HEK293 (cell line): Measurements from ENCODE around the gene TMEM198.

Source experiments
- CTCF ChIP-seq: fragments of 450-650 bp; formaldehyde crosslinking; IDR thresholded peaks from 2 replicates; pipeline ENCODE4 v1.5.1; 2016; ENCODE audit warnings: missing biosample characterization, missing genetic modification characterization
- ELK4 ChIP-seq: IDR thresholded peaks from 2 replicates; pipeline ENCODE4 v1.6.1; 2011; ENCODE audit warnings: mild to moderate bottlenecking, low read depth, low read length, borderline replicate concordance
- PATZ1 ChIP-seq: fragments of 450-650 bp; formaldehyde crosslinking; IDR thresholded peaks from 2 replicates; pipeline ENCODE4 v1.5.1; 2016; ENCODE audit warnings: missing biosample characterization, missing genetic modification characterization
- YY1 ChIP-seq: fragments of 450-650 bp; formaldehyde crosslinking; IDR thresholded peaks from 2 replicates; pipeline ENCODE4 v1.5.1; 2018; ENCODE audit warnings: missing biosample characterization, missing genetic modification characterization
- ZBTB21 ChIP-seq: fragments of 450-650 bp; formaldehyde crosslinking; IDR thresholded peaks from 2 replicates; pipeline ENCODE4 v1.5.1; 2017; ENCODE audit warnings: missing biosample characterization, missing genetic modification characterization
- ZNF132 ChIP-seq: fragments of 450-650 bp; formaldehyde crosslinking; IDR thresholded peaks from 2 replicates; pipeline ENCODE4 v1.5.1; 2017; ENCODE audit warnings: missing biosample characterization, missing genetic modification characterization, borderline replicate concordance
- ZNF473 ChIP-seq: fragments of 450-650 bp; formaldehyde crosslinking; IDR thresholded peaks from 2 replicates; pipeline ENCODE4 v1.5.1; 2017; ENCODE audit warnings: missing biosample characterization, missing genetic modification characterization
- ZNF596 ChIP-seq: fragments of 450-650 bp; IDR thresholded peaks from 2 replicates; pipeline ENCODE4 v1.5.0; 2018; ENCODE audit warnings: missing biosample characterization, mild to moderate bottlenecking, missing genetic modification characterization, moderate library complexity
- ZNF707 ChIP-seq: fragments of 450-650 bp; formaldehyde crosslinking; IDR thresholded peaks from 2 replicates; pipeline ENCODE4 v1.5.1; 2016; ENCODE audit warnings: missing biosample characterization, missing genetic modification characterization
- TF ChIP-seq, protein P1 (sequence below): fragments of 450-650 bp; formaldehyde crosslinking; IDR thresholded peaks from 2 replicates; pipeline ENCODE4 v1.5.1; 2016; ENCODE audit warnings: missing biosample characterization, missing genetic modification characterization
- TF ChIP-seq, protein P2 (sequence below): fragments of 450-650 bp; formaldehyde crosslinking; IDR thresholded peaks from 2 replicates; pipeline ENCODE4 v1.5.1; 2016; ENCODE audit warnings: missing biosample characterization, missing genetic modification characterization

GRCh38 chr2:219505585-219505984 is 38.2 kb upstream of the TMEM198 start:
- no peak for TF ChIP-seq ZBTB21 (tag by site-specific recombination)
- TF ChIP-seq CTCF (tag by site-specific recombination), result no peak
- TF ChIP-seq YY1 (tag by site-specific recombination), result no peak
- no peak for TF ChIP-seq ZNF707 (tag by site-specific recombination)
- TF ChIP-seq ZNF596 (tag by site-specific recombination), result no peak
- no peak for TF ChIP-seq ZNF132 (tag by site-specific recombination)
- TF ChIP-seq, protein P1, sequence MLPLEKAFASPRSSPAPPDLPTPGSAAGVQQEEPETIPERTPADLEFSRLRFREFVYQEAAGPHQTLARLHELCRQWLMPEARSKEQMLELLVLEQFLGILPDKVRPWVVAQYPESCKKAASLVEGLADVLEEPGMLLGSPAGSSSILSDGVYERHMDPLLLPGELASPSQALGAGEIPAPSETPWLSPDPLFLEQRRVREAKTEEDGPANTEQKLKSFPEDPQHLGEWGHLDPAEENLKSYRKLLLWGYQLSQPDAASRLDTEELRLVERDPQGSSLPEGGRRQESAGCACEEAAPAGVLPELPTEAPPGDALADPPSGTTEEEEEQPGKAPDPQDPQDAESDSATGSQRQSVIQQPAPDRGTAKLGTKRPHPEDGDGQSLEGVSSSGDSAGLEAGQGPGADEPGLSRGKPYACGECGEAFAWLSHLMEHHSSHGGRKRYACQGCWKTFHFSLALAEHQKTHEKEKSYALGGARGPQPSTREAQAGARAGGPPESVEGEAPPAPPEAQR (tag by site-specific recombination), result no peak
- TF ChIP-seq ZNF473, result no peak
- no peak for TF ChIP-seq PATZ1 (tag by site-specific recombination)
- TF ChIP-seq, protein P2, sequence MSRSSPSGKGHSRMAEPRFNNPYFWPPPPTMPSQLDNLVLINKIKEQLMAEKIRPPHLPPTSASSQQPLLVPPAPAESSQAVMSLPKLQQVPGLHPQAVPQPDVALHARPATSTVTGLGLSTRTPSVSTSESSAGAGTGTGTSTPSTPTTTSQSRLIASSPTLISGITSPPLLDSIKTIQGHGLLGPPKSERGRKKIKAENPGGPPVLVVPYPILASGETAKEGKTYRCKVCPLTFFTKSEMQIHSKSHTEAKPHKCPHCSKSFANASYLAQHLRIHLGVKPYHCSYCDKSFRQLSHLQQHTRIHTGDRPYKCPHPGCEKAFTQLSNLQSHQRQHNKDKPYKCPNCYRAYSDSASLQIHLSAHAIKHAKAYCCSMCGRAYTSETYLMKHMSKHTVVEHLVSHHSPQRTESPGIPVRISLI, result no peak
- no peak for TF ChIP-seq ELK4
